Stimulated activated CD4-positive, alpha-beta T cell treated with anti-CD3 and anti-CD28 coated beads, Interleukin-15, amount 100 ng/mL, for 1 hour (primary cell): ENCODE results near the gene IL31RA.
"Not testable (repeated sequence)": the region's sequence is repeated elsewhere in the genome, so short reads cannot be mapped to it uniquely, and the experiment has no call there.

ENCODE experiments used
- DNase-seq, 2 donors: peaks; one replicate each; pipeline ENCODE4 v3.0.0-alpha.2; 2020; ENCODE audit warnings: low read depth in 1 of 2, low spot score in 1 of 2

Gene IL31RA

DNA sequence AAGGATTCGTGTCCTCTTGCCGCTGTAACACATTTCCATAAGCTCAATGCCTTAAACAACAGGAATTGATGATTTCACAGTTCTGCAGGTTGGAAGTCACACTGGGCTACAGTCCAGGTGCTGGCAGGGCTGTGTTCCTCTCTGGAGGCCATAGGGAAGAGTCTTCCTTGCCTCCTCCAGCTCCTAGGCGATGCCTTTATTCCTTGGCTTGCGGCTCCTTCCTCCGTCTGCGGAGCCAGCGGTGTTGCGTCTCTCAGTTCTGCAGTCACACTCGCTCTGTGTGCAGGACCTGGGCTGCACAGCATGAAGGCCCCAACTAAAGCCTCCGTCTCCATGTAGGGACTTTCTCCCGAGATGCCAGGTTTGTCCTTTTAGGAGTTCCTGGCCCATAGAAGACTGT, 73.6 kb downstream of the IL31RA start:
- no peak for DNase-seq

DNA sequence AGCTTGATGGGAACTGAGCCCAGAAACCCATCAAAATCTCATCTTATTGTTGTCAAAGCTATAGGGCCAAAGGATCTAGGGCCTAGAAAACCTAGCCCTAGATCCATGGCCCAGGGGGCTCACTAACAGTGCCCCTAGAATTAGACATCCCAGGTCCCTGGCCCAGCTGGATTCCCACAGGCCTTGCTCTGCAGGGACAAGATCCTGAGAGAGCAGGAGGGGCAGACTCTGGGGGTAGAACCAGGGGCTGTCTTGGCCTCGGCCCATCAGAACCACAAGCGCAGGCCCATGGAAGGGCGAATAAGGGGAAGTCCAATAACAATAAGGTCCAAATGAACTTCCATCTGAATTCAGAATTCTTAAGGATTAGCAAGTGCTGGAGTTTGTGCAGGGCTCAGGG, 74.0 kb downstream of the IL31RA start:
- no peak for DNase-seq

DNA sequence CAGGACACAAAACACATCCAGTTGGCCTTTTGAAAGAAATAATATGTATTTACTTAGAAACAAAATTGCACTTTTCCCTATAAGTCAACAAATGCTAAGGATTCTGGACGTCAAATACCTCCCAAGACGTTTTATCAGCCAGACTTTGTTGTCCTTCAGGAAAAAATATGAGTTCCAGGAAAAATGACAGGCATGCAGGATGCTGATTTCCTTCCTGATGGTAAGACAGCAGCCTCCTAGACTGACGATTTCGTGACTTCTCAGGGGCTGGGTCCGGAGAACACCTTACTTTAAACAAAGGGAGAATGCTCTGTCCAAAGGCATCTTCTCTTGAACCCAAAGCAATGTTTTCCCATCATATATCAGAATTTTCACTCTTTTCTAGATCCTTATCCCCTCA, 74.6 kb downstream of the IL31RA start:
- no peak for DNase-seq

DNA sequence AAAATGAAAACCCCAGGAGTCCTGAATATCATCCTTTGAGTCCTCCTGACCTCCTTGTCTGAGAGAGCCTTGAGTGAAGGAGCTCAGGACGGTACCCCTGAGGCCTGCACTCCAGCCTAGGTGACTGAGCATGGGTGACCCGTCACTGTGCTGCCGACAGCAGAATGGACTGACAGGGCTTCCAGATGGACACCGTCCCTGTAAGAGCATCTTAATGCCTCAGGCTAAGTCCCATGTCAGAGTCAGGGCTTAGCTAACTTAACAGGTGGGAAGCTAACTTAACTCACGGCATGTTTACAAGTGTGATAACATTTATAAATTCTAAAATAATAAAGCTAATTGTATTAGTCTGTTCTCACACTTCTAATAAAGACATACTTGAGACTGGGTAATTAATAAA, 75.3 kb downstream of the IL31RA start:
- DNase-seq, result no peak

GRCh38 chr5:55927861-55928655, 76.9 kb downstream of the IL31RA start:
- no peak for DNase-seq

DNA sequence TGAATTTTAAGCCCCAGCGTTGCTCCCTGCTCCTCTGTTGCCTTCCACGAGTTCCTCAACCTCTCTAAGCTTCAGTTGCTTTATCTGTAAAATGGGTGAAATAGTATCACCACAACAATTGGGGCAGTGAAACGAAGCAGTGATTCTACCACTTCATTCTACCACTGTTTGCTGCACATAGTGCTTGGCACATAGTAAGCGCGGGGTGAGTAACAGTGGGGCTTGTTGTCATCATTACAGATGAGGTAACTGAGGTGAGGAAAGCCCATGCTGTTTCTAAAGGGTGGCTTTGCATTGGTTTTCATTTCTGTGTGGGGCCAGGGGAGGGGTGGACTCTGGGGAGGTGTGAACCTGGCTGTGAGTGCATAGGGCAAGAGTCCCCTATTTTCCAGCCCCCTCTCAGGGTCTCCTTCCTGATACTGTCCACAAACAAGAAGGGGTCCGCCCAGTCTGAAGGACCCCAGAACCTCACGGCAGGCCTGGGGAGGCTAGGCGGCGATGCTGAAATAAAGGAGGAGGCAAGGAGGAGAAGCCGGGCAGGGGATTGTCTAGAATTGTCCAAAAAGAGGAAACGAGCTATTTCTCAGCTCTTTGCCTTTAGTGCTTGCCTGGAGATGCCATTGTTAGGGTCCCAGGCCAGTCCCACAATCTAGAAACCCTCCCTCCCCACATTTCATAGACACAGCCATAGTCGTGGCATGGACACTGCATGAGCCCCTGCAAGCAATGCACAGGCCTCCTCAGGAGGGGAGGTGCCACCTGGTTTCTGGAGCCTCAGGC, 78.1 kb downstream of the IL31RA start:
- no peak for DNase-seq

GRCh38 chr5:55932700-55933099, 81.5 kb downstream of the IL31RA start:
- DNase-seq, result no peak

- no peak for DNase-seq
These were observed 82.4 kb downstream of the IL31RA start for GRCh38 chr5:55933377-55934114.

DNA sequence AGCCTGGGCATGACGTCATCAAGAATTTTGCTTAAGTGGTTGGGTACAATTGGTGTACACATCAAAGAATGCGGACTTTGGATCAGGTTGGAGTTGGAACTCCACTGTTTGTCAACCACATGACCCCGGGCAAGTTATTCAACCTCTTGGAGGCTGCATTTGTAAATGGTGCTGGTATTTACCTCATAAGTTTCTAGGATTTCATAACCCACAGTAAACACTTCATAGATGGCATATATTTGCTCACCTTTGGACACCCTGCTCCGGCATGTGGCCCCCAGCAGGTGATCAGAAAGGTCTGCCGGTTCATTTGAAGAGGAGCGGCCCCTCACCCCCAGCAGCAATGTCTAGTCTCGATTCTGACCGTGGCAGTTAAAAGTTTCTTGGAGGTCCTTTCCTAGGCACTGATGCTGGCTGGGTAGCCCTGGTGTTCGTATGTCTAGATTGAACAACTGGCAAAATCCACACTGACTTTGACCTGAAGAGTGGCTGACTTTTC, 83.0 kb downstream of the IL31RA start:
- DNase-seq, result no peak

GRCh38 chr5:55934720-55935119, 83.6 kb downstream of the IL31RA start:
- DNase-seq, result no peak

- DNase-seq, result no peak
These were observed 84.2 kb downstream of the IL31RA start for GRCh38 chr5:55935371-55935770.

DNA sequence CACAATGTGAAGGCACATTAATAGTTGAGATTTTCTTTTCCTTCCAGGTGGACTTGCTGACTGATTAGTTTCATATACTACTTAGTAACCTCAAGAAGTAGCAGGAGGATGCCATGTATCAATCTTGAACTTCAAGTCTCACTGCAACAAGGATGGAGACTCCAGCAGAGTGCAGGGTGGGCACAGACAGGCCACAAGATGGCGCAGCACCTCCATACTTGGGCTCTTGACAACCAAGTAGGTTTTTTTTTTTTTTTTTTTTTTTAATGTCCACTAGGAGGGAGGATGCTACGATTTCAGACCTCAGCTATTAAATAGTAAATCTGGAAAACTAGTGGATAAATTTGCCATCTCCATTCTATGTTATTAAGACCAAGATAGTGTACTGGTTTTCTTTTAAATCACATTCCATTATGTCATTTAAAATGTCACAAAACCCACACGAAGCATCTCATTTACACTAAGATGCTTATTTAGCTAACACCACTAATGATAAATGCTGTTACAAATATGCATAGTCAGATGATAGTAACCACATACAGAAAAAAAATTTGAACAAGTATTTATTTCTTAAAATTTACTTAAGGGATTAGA, 85.0 kb downstream of the IL31RA start:
- DNase-seq, result peak; percentile 44 to 63

GRCh38 chr5:55937598-55937997, 86.4 kb downstream of the IL31RA start:
- not testable (repeated sequence) for DNase-seq

- not testable (repeated sequence) for DNase-seq
These were observed 90.0 kb downstream of the IL31RA start for GRCh38 chr5:55941154-55941553.

GRCh38 chr5:55959208-55959607, 108.1 kb downstream of the IL31RA start:
- DNase-seq, result no peak

GRCh38 chr5:55960779-55961178, 109.6 kb downstream of the IL31RA start:
- no peak for DNase-seq

- DNase-seq, result no peak
These were observed 114.4 kb downstream of the IL31RA start for GRCh38 chr5:55965525-55965924.

GRCh38 chr5:55966284-55966683, 115.1 kb downstream of the IL31RA start:
- no peak for DNase-seq

DNA sequence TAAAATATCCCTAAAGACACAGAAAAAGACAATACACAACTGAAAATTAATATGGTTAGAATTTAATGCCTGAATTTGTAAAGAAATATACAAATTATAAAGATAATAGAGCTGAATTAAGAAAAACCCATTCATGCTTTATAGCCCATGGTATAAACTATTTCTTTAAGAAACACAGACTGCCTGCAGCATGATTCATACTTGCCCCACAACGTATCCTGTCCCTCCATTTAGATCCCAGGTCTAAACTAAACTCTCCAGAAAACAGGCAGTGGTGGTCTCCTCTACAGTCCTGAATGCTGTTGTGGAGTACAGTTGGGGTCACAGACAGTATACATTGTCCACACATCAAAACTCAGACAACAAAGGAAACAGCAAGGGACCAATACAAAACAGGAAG, 118.8 kb downstream of the IL31RA start:
- DNase-seq, result no peak
